ENCODE measurements around the gene PXMP2. TPM values are rescaled to one million over a fixed set of nuclear protein-coding genes. Genes with fewer than 3 reads are reported as not detected.
"Not testable (repeated sequence)": the region's sequence is repeated elsewhere in the genome, so short reads cannot be mapped to it uniquely, and the experiment has no call there.

The PXMP2 gene
- total RNA-seq, 2 experiments from 2014 or later: 14.3 TPM

GRCh38 chr12:132690112-132690511, 2.7 kb downstream of the PXMP2 start:
- H3K27ac Mint-ChIP-seq: no peak overlapping the region
- intact Hi-C loops (cut with micrococcal nuclease): no loop called here
- ATAC-seq (no peak), DNase-seq (no peak)
- no peaks in the 10 kb centered on the region for H3K9me3 Mint-ChIP-seq
- peaks cover 13% of the 10 kb centered on the region for H3K4me1 Mint-ChIP-seq (ENCODE audit: low read depth)
- no peaks in the 10 kb centered on the region for H3K27me3 Mint-ChIP-seq
- no peak overlapping the region for H3K4me3 Mint-ChIP-seq
- ChIA-PET CTCF (no interaction called here), POLR2A (interaction anchor here (1.3 kb wide), 1 partner anchor 139 kb away, joined by 4 read pairs; no protein-coding TSS in a partner anchor)
- no peak for TF ChIP-seq CTCF (IDR thresholded peaks at IDR 0.05)
- peaks cover 17% of the 10 kb centered on the region for H3K36me3 Mint-ChIP-seq (ENCODE audit: low read depth)

GRCh38 chr12:132692030-132692429, 4.6 kb downstream of the PXMP2 start:
- H3K9me3 Mint-ChIP-seq; H3K27ac Mint-ChIP-seq; POLR2A ChIA-PET; ATAC-seq; H3K4me3 Mint-ChIP-seq; CTCF ChIA-PET; intact Hi-C loops (cut with micrococcal nuclease); DNase-seq; H3K27me3 Mint-ChIP-seq; H3K4me1 Mint-ChIP-seq (ENCODE audit: low read depth): not testable (repeated sequence)
- H3K36me3 Mint-ChIP-seq (ENCODE audit: low read depth): peaks cover 15% of the 10 kb centered on the region

GRCh38 chr12:132694888-132695287, 7.5 kb downstream of the PXMP2 start:
- H3K27me3 Mint-ChIP-seq; ATAC-seq; DNase-seq; H3K4me3 Mint-ChIP-seq; CTCF ChIA-PET; intact Hi-C loops (cut with micrococcal nuclease); H3K9me3 Mint-ChIP-seq; H3K4me1 Mint-ChIP-seq (ENCODE audit: low read depth); H3K27ac Mint-ChIP-seq: not testable (repeated sequence)
- POLR2A ChIA-PET: interaction anchor here (0.6 to 2.7 kb wide), 6 partner anchors 9 to 437 kb away, joined by 3 to 8 read pairs (median 3); partner anchors contain the start of genes GOLGA3 and POLE
- peaks cover 27% of the 10 kb centered on the region for H3K36me3 Mint-ChIP-seq (ENCODE audit: low read depth)

- H3K4me3 Mint-ChIP-seq: no peak overlapping the region
- H3K9me3 Mint-ChIP-seq: no peaks in the 10 kb centered on the region
- H3K36me3 Mint-ChIP-seq (ENCODE audit: low read depth): peaks cover 30% of the 10 kb centered on the region
- CTCF ChIA-PET: no interaction called here
- no peak for DNase-seq
- TF ChIP-seq CTCF (IDR thresholded peaks at IDR 0.05): no peak
- POLR2A ChIA-PET: interaction anchor here (0.6 to 2.7 kb wide), 5 partner anchors 9 to 436 kb away, joined by 3 to 8 read pairs (median 3); partner anchors contain the start of genes GOLGA3 and POLE
- no peak overlapping the region for H3K27ac Mint-ChIP-seq
- H3K4me1 Mint-ChIP-seq (ENCODE audit: low read depth): peaks cover 2% of the 10 kb centered on the region
- H3K27me3 Mint-ChIP-seq: no peaks in the 10 kb centered on the region
- no peak for ATAC-seq
- intact Hi-C loops (cut with micrococcal nuclease): no loop called here
These were observed 8.0 kb downstream of the PXMP2 start for GRCh38 chr12:132695431-132695830.

- Mint-ChIP-seq H3K9me3 (no peaks in the 10 kb centered on the region), H3K36me3 (ENCODE audit: low read depth) (peaks cover 32% of the 10 kb centered on the region), H3K4me3 (no peak overlapping the region), H3K27me3 (no peaks in the 10 kb centered on the region), H3K27ac (no peak overlapping the region), H3K4me1 (ENCODE audit: low read depth) (peaks cover 2% of the 10 kb centered on the region)
- no peak for TF ChIP-seq CTCF (IDR thresholded peaks at IDR 0.05)
- POLR2A ChIA-PET: interaction anchor here (0.8 kb wide), 1 partner anchor 19 kb away, joined by 4 read pairs; no protein-coding TSS in a partner anchor
- no peak for DNase-seq
- intact Hi-C loops (cut with micrococcal nuclease): no loop called here
- no peak for ATAC-seq
- CTCF ChIA-PET: no interaction called here
These were observed 11.0 kb downstream of the PXMP2 start for GRCh38 chr12:132698341-132698740.

- Mint-ChIP-seq H3K4me1 (ENCODE audit: low read depth) (peaks cover 2% of the 10 kb centered on the region), H3K9me3 (no peaks in the 10 kb centered on the region), H3K27me3 (no peaks in the 10 kb centered on the region), H3K27ac (no peak overlapping the region), H3K36me3 (ENCODE audit: low read depth) (peaks cover 45% of the 10 kb centered on the region), H3K4me3 (no peak overlapping the region)
- no peak for ATAC-seq
- POLR2A ChIA-PET: no interaction called here
- CTCF ChIA-PET: no interaction called here
- TF ChIP-seq CTCF (IDR thresholded peaks at IDR 0.05): no peak
- intact Hi-C loops (cut with micrococcal nuclease): no loop called here
- no peak for DNase-seq
These were observed 12.9 kb downstream of the PXMP2 start for GRCh38 chr12:132700212-132700822.

All from activated CD8-positive, alpha-beta T cell treated with anti-CD3 and anti-CD28 coated beads for 36 hours (primary cell).